Measurements from ENCODE around the gene NSUN4. TPM values are rescaled to one million over a fixed set of nuclear protein-coding genes. Genes with fewer than 3 reads are reported as not detected.
A peak's percentile ranks its signal among the peaks of the same experiment; 100 is the strongest.
"Not testable (repeated sequence)": the region's sequence is repeated elsewhere in the genome, so short reads cannot be mapped to it uniquely, and the experiment has no call there.

NSUN4 gene
- total RNA-seq, 1 donor from 2014 or later: 9.0 TPM

DNA sequence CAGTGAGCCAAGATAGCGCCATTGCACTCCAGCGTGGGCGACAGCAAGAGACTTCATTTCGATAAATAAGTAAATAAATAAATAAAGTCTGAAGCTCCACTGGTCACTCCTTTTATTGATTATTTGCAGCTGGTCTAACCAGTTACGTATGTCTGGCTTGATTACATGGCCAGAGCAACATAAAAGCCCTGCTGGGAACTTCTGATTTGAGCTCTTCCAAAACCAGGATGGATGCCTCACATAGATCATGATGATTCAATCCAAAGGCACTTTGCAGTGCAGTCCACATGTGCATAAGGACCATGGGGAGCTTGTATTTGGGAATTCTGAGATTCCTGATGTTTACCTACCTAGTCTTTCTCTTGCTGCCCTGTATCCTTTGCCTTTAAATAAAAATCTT is 24.0 kb downstream of the NSUN4 start:
- H3K27me3 ChIP-seq (ENCODE audit: control insufficient read depth, insufficient read depth, low read length): no peaks in the 10 kb centered on the region
- no peak for DNase-seq (ENCODE audit: low read depth)
- peaks cover 22% of the 10 kb centered on the region for H3K36me3 ChIP-seq (ENCODE audit: control insufficient read depth, insufficient read depth, low read length)
- no peak overlapping the region for H3K4me3 ChIP-seq (ENCODE audit: low read depth, low read length)
- no peak for FAIRE-seq
- TF ChIP-seq, protein P1, sequence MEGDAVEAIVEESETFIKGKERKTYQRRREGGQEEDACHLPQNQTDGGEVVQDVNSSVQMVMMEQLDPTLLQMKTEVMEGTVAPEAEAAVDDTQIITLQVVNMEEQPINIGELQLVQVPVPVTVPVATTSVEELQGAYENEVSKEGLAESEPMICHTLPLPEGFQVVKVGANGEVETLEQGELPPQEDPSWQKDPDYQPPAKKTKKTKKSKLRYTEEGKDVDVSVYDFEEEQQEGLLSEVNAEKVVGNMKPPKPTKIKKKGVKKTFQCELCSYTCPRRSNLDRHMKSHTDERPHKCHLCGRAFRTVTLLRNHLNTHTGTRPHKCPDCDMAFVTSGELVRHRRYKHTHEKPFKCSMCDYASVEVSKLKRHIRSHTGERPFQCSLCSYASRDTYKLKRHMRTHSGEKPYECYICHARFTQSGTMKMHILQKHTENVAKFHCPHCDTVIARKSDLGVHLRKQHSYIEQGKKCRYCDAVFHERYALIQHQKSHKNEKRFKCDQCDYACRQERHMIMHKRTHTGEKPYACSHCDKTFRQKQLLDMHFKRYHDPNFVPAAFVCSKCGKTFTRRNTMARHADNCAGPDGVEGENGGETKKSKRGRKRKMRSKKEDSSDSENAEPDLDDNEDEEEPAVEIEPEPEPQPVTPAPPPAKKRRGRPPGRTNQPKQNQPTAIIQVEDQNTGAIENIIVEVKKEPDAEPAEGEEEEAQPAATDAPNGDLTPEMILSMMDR (IDR thresholded peaks at IDR 0.05; ENCODE audit: insufficient read depth, low read length, severe bottlenecking): no peak

DNA sequence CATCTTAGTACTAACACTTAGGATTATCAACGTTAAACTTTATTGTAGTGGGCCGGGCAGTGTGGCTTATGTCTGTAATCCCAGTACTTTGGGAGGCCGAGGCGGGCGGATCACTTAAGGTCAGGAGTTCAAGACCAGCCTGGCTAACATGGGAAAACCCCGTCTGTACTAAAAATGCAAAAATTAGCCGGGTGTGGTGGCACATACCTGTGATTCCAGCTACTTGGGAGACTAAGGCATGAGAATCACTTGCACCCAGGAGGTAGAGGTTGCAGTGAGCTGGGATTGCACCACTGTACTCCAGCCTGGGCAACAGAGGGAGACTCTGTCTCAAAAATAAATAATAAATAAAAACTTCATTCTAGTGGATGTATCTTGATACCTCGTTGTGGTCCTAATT is 25.2 kb downstream of the NSUN4 start:
- DNase-seq (ENCODE audit: low read depth); H3K27me3 ChIP-seq (ENCODE audit: control insufficient read depth, insufficient read depth, low read length); FAIRE-seq; H3K4me3 ChIP-seq (ENCODE audit: low read depth, low read length): not testable (repeated sequence)
- H3K36me3 ChIP-seq (ENCODE audit: control insufficient read depth, insufficient read depth, low read length): peaks cover 21% of the 10 kb centered on the region

DNA sequence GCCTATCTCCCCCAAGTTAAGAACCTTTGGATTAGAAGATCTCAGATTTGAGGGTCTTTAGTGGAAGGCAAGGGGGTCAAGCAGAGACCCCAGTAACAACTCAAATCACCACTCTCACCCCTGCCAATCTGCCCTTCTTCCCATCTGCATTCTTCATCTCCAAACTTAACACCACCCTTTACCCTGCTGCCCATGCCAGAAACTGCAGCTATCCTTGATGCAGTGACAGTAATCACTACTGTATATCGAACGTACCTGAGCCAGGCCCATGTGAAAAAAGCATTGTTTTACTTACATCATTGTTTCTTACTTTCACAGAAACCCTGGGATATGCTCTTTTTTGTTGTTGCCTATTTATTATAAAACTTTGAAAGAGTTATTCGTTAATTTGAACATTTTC is 26.5 kb downstream of the NSUN4 start:
- DNase-seq (ENCODE audit: low read depth): no peak
- H3K4me3 ChIP-seq (ENCODE audit: low read depth, low read length): no peak overlapping the region
- no peaks in the 10 kb centered on the region for H3K27me3 ChIP-seq (ENCODE audit: control insufficient read depth, insufficient read depth, low read length)
- H3K36me3 ChIP-seq (ENCODE audit: control insufficient read depth, insufficient read depth, low read length): peaks cover 11% of the 10 kb centered on the region
- FAIRE-seq: no peak
- TF ChIP-seq, protein P1 (IDR thresholded peaks at IDR 0.05; ENCODE audit: insufficient read depth, low read length, severe bottlenecking): no peak

DNA sequence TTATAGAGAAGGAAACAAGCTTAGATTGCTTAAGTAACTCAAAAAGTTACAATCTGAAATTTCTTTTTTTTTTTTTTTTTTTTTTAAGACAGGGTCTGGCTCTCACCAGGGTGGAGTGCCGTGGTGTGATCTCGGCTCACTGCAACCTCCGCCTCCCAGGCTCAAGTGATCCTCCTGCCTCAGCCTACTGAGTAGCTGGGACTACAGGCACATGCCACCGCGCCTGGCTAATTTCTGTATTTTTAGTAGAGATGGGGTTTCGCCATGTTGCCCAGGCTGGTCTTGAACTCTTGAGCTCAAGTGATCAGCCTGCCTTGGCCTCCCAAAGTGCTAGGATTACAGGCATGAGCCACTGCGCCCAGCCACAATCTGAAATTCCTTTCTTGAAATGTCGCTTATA is 27.1 kb downstream of the NSUN4 start:
- FAIRE-seq; H3K27me3 ChIP-seq (ENCODE audit: control insufficient read depth, insufficient read depth, low read length); H3K36me3 ChIP-seq (ENCODE audit: control insufficient read depth, insufficient read depth, low read length); H3K4me3 ChIP-seq (ENCODE audit: low read depth, low read length); DNase-seq (ENCODE audit: low read depth): not testable (repeated sequence)

DNA sequence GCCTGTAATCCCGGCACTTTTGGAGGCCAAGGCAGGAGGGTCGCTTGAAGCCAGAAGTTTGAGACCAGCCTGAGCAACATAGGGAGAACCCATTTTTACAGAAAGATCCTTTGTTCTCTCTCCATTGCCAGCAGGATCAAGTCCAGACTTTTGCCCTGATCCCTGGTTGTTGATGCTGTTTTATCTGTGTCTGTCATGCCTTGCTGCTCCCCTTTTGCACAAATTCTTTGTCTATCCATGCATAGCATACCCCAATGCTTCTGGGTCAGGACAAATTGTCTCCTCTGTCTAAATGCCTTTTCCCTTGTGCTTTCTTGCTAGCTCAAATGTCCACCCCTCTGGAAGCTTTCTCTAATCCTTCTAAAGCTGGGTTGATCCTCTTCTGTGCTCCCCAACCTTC is 28.2 kb downstream of the NSUN4 start:
- TF ChIP-seq, protein P1 (IDR thresholded peaks at IDR 0.05; ENCODE audit: insufficient read depth, low read length, severe bottlenecking): no peak
- FAIRE-seq (no peak), DNase-seq (ENCODE audit: low read depth) (no peak)
- Histone ChIP-seq H3K36me3 (ENCODE audit: control insufficient read depth, insufficient read depth, low read length) (peaks cover 4% of the 10 kb centered on the region), H3K4me3 (ENCODE audit: low read depth, low read length) (no peak overlapping the region), H3K27me3 (ENCODE audit: control insufficient read depth, insufficient read depth, low read length) (no peaks in the 10 kb centered on the region)

DNA sequence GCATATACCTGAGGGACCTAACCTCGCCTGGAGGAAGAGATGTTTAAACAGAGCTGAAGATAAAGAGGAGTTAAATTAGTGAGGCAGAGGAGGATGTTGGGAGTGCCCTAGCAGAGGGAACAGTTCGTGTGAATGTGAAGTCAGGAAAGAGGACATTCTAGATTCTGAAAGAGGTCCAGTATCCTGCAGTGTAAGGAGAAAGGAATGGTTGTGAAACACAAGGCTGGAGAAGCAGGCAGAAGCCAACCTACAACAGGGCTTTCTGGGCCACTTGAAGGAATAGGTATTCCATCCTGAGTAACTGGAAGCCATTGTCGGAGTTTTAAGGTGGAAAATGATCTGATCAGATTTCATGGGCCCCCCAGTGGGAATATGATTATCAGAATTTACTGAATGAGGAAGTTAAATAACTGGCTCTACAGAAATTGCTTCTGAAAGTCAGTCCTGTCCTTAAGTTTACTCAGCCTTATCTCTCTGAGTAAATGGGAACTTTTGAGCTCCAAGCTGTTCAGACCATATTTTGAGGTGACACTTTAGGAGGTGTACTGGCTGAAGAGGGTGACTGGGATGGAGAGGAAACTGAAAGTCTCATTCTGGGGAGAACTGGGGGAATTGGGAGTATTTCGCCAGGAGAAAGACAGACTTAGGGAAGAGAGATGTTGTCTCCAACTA is 29.1 kb downstream of the NSUN4 start:
- DNase-seq (ENCODE audit: low read depth) (peak; percentile 15), FAIRE-seq (no peak)
- no peaks in the 10 kb centered on the region for H3K27me3 ChIP-seq (ENCODE audit: control insufficient read depth, insufficient read depth, low read length)
- no peak overlapping the region for H3K4me3 ChIP-seq (ENCODE audit: low read depth, low read length)
- TF ChIP-seq, protein P1 (IDR thresholded peaks at IDR 0.05; ENCODE audit: insufficient read depth, low read length, severe bottlenecking): no peak
- peaks cover 4% of the 10 kb centered on the region for H3K36me3 ChIP-seq (ENCODE audit: control insufficient read depth, insufficient read depth, low read length)

DNA sequence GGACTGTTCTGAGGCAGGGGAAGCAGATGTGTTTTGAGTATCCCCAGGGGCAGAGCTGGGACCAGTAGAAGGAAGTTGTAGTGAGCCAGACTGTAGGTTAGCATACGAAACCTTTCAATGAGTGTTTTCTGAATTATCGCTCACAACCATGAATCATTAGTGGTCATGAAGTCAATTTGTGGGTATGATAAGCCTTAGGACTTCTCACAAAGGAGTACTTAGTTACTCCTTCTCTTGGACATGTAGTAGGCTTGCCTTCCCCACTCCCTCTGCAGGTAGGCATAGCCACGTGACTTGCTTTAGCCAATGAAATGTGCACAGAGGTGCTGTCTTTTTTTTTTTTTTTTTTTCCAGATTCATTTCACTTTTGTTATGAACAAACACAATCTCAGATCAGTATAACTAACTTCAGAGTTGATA is 29.6 kb downstream of the NSUN4 start:
- FAIRE-seq (no peak), DNase-seq (ENCODE audit: low read depth) (peak; percentile 89)
- Histone ChIP-seq H3K4me3 (ENCODE audit: low read depth, low read length) (no peak overlapping the region), H3K36me3 (ENCODE audit: control insufficient read depth, insufficient read depth, low read length) (peaks cover 4% of the 10 kb centered on the region), H3K27me3 (ENCODE audit: control insufficient read depth, insufficient read depth, low read length) (no peaks in the 10 kb centered on the region)
- TF ChIP-seq, protein P1 (IDR thresholded peaks at IDR 0.05; ENCODE audit: insufficient read depth, low read length, severe bottlenecking): no peak
